H1 (cell line): Measurements from ENCODE around the gene RAVER2. TPM values are rescaled to one million over a fixed set of nuclear protein-coding genes. Genes with fewer than 3 reads are reported as not detected.

Experiments
- CTCF ChIA-PET: fragments of 300-600 bp; sonication (Branson Sonifier 250); formaldehyde crosslinking; loops from one replicate; lab custom pipeline; 2021; ENCODE audit not compliant: partially characterized antibody; lab: Charles Lee
- POLR2A ChIA-PET: fragments of 300-600 bp; sonication (Branson Sonifier 250); formaldehyde crosslinking; loops from one replicate; lab custom pipeline; 2021; ENCODE audit warnings: inconsistent platforms; ENCODE audit not compliant: partially characterized antibody; lab: Charles Lee
- DNase-seq, 2 experiments: peaks; one replicate each; pipeline versions ENCODE4 v3.0.0 to v3.0.0-alpha.2; 2010 to 2022; ENCODE audit warnings: low spot score in 2 of 2, low read depth in 1 of 2, mixed read lengths in 1 of 2
- FAIRE-seq: peaks from 2 replicates; lab custom pipeline; 2011; peaks lifted over from hg19 to GRCh38; lab: Jason Lieb, UNC
- H2AFZ ChIP-seq: 2 replicates; pipeline ENCODE4 v1.8.1; 2012; ENCODE audit warnings: low read length, inconsistent platforms
- H2AK5ac ChIP-seq: 2 replicates; pipeline ENCODE4 v1.6.1; 2013; ENCODE audit warnings: low read depth, low read length
- H2BK120ac ChIP-seq: replicated peaks from 2 replicates; pipeline ENCODE3; 2013; ENCODE audit warnings: low read depth, low read length, inconsistent platforms
- H2BK12ac ChIP-seq: 2 replicates; pipeline ENCODE4 v1.6.1; 2013; ENCODE audit warnings: low read depth, low read length
- H2BK15ac ChIP-seq: 2 replicates; pipeline ENCODE4 v1.6.1; 2013; ENCODE audit warnings: low read length
- H2BK20ac ChIP-seq: 2 replicates; pipeline ENCODE4 v1.6.1; 2013; ENCODE audit warnings: low read length
- H2BK5ac ChIP-seq: 2 replicates; pipeline ENCODE4 v1.6.1; 2013; ENCODE audit warnings: low read depth, low read length
- H3K14ac ChIP-seq: 2 replicates; pipeline ENCODE4 v1.6.1; 2013; ENCODE audit warnings: inconsistent platforms; ENCODE audit not compliant: insufficient read length
- H3K18ac ChIP-seq: 2 replicates; pipeline ENCODE4 v1.6.1; 2013; ENCODE audit warnings: low read length; ENCODE audit errors: extremely low read depth
- H3K23ac ChIP-seq: 2 replicates; pipeline ENCODE4 v1.6.1; 2013; ENCODE audit warnings: inconsistent platforms; ENCODE audit not compliant: insufficient read length
- H3K23me2 ChIP-seq: 2 replicates; pipeline ENCODE4 v1.6.1; 2013; ENCODE audit warnings: low read depth, low read length
- H3K27ac ChIP-seq: 2 replicates; pipeline ENCODE4 v1.6.1; 2011; ENCODE audit warnings: low read depth, low read length, inconsistent platforms
- H3K27me3 ChIP-seq, 4 experiments: replicated peaks in 1 of 4; 1 replicate in 1 of 4; 2 replicates in 3 of 4; pipeline versions ENCODE4 v1.6.1 to v1.8.1; 2011 to 2013; ENCODE audit warnings: low read length in 3 of 4, mild to moderate bottlenecking in 3 of 4, inconsistent platforms in 2 of 4, mixed read lengths in 2 of 4, moderate library complexity in 1 of 4; ENCODE audit not compliant: control insufficient read depth in 3 of 4, insufficient read depth in 3 of 4; ENCODE audit errors: extremely low read depth in 1 of 4
- H3K36me3 ChIP-seq, 4 experiments: 2 replicates each; pipeline versions ENCODE4 v1.6.1 to v1.8.1; 2011 to 2013; ENCODE audit warnings: mild to moderate bottlenecking in 4 of 4, low read length in 3 of 4, moderate library complexity in 2 of 4, control low read depth in 1 of 4, inconsistent platforms in 1 of 4; ENCODE audit not compliant: insufficient read depth in 4 of 4, control insufficient read depth in 2 of 4
- H3K4ac ChIP-seq: replicated peaks from 2 replicates; pipeline ENCODE3; 2013; ENCODE audit warnings: low read length, low read depth, mixed read lengths, inconsistent platforms; ENCODE audit not compliant: insufficient read length
- H3K4me1 ChIP-seq, 4 experiments: replicated peaks in 1 of 4; 1 replicate in 1 of 4; 2 replicates in 3 of 4; pipeline versions ENCODE4 v1.6.1 to v1.8.1; 2011 to 2013; ENCODE audit warnings: low read length in 3 of 4, inconsistent platforms in 2 of 4, mixed read lengths in 1 of 4; ENCODE audit not compliant: insufficient read depth in 4 of 4, control insufficient read depth in 3 of 4
- H3K4me2 ChIP-seq, 2 experiments: 2 replicates each; pipeline versions ENCODE4 v1.6.1 to v1.8.1; 2011 to 2013; ENCODE audit warnings: low read depth in 2 of 2, low read length in 2 of 2, control low read depth in 1 of 2, inconsistent platforms in 1 of 2, mild to moderate bottlenecking in 1 of 2; ENCODE audit not compliant: insufficient read depth in 1 of 2
- H3K4me3 ChIP-seq, 4 experiments: fragments of 200-600, 300-600 bp in 1 of 4; sonication (generic), shearing (Covaris generic), sonication (Bioruptor Twin) in 1 of 4; 2 replicates each; pipeline versions ENCODE4 v1.5.1 to v1.8.1; 2011 to 2016; ENCODE audit warnings: low read length in 4 of 4, low read depth in 3 of 4, control low read depth in 2 of 4, inconsistent platforms in 2 of 4, mild to moderate bottlenecking in 2 of 4, mixed read lengths in 1 of 4, moderate library complexity in 1 of 4; ENCODE audit not compliant: insufficient read depth in 2 of 4; ENCODE audit errors: extremely low read depth in 1 of 4
- H3K56ac ChIP-seq: replicated peaks from 2 replicates; pipeline ENCODE3; 2013; ENCODE audit warnings: low read depth, mild to moderate bottlenecking, mixed read lengths, low read length, inconsistent platforms; ENCODE audit not compliant: insufficient read length
- H3K79me1 ChIP-seq: 2 replicates; pipeline ENCODE4 v1.6.1; 2013; ENCODE audit warnings: low read depth, low read length, control low read depth
- H3K79me2 ChIP-seq, 2 experiments: 2 replicates each; pipeline versions ENCODE4 v1.6.1 to v1.8.1; 2012 to 2013; ENCODE audit warnings: low read length in 2 of 2, mild to moderate bottlenecking in 2 of 2, inconsistent platforms in 1 of 2; ENCODE audit not compliant: insufficient read depth in 2 of 2, control insufficient read depth in 1 of 2
- H3K9ac ChIP-seq, 4 experiments: replicated peaks in 1 of 4; 1 replicate in 1 of 4; 2 replicates in 3 of 4; pipeline versions ENCODE4 v1.6.1 to v1.8.1; 2011 to 2013; ENCODE audit warnings: low read depth in 3 of 4, low read length in 3 of 4, control low read depth in 2 of 4, mild to moderate bottlenecking in 2 of 4, moderate library complexity in 2 of 4, inconsistent platforms in 1 of 4; ENCODE audit errors: extremely low read depth in 1 of 4
- H3K9me3 ChIP-seq, 2 experiments: 2 replicates each; pipeline versions ENCODE4 v1.6.1 to v1.8.1; 2012 to 2013; ENCODE audit warnings: mild to moderate bottlenecking in 2 of 2, moderate library complexity in 2 of 2, control low read depth in 1 of 2, inconsistent platforms in 1 of 2, low read depth in 1 of 2, low read length in 1 of 2, mixed read lengths in 1 of 2; ENCODE audit not compliant: insufficient read depth in 2 of 2
- H4K20me1 ChIP-seq, 2 experiments: replicated peaks in 1 of 2; 2 replicates each; pipeline versions ENCODE3 to v1.8.1; 2011 to 2013; ENCODE audit warnings: inconsistent platforms in 2 of 2, low read length in 2 of 2, mild to moderate bottlenecking in 1 of 2; ENCODE audit not compliant: insufficient read depth in 2 of 2, control insufficient read depth in 1 of 2
- H4K5ac ChIP-seq: 2 replicates; pipeline ENCODE4 v1.6.1; 2013; ENCODE audit warnings: low read length, low read depth, mixed read lengths, inconsistent platforms; ENCODE audit not compliant: insufficient read length
- H4K8ac ChIP-seq: 2 replicates; pipeline ENCODE4 v1.8.0; 2013; ENCODE audit warnings: mild to moderate bottlenecking, moderate library complexity, low read length, inconsistent platforms; ENCODE audit not compliant: insufficient read depth; ENCODE audit errors: extremely low read depth
- H4K91ac ChIP-seq: replicated peaks from 2 replicates; pipeline ENCODE3; 2013; ENCODE audit warnings: low read length, mixed read lengths, inconsistent platforms; ENCODE audit not compliant: insufficient read length
- BCL11A ChIP-seq, 2 experiments: IDR thresholded peaks; one replicate each; pipeline ENCODE4 v1.6.1; 2011; ENCODE audit warnings: low read depth in 2 of 2, low read length in 2 of 2, mild to moderate bottlenecking in 2 of 2
- CHD1 ChIP-seq: IDR thresholded peaks from 2 replicates; pipeline ENCODE4 v1.6.1; 2012; ENCODE audit warnings: low read depth, low read length, improper control_type of control experiment
- EP300 ChIP-seq, 2 experiments: IDR thresholded peaks; 1 replicate in 1 of 2; 2 replicates in 1 of 2; pipeline ENCODE4 v1.6.1; 2011 to 2012; ENCODE audit warnings: low read depth in 2 of 2, low read length in 2 of 2, mild to moderate bottlenecking in 2 of 2, borderline replicate concordance in 1 of 2, inconsistent platforms in 1 of 2, moderate library complexity in 1 of 2
- HDAC2 ChIP-seq, 2 experiments: fragments of 300-600 bp in 1 of 2; sonication (generic) in 1 of 2; IDR thresholded peaks; 2 replicates each; pipeline ENCODE4 v1.6.1; 2011 to 2012; ENCODE audit warnings: low read depth in 2 of 2, low read length in 2 of 2, mild to moderate bottlenecking in 2 of 2, moderate library complexity in 2 of 2, borderline replicate concordance in 1 of 2, inconsistent platforms in 1 of 2
- NRF1 ChIP-seq: IDR thresholded peaks from 2 replicates; pipeline ENCODE4 v1.6.1; 2011; ENCODE audit warnings: mild to moderate bottlenecking, low read depth, low read length, improper control_type of control experiment
- RAD21 ChIP-seq, 2 experiments: IDR thresholded peaks in 1 of 2; conservative IDR thresholded peaks in 1 of 2; 2 replicates each; pipeline ENCODE4 v1.6.1; 2011; ENCODE audit warnings: low read depth in 2 of 2, low read length in 2 of 2, improper control_type of control experiment in 1 of 2, inconsistent platforms in 1 of 2, mild to moderate bottlenecking in 1 of 2, moderate library complexity in 1 of 2
- RNF2 ChIP-seq: fragments of 200-900, 300-1000 bp; sonication (generic); IDR thresholded peaks from 2 replicates; pipeline ENCODE4 v1.7.1; 2016; ENCODE audit warnings: borderline replicate concordance, low read depth, mild to moderate bottlenecking, antibody characterized with exemption, low read length; ENCODE audit not compliant: poor library complexity, severe bottlenecking; ENCODE audit errors: missing control alignments
- SIRT6 ChIP-seq: IDR thresholded peaks from one replicate; pipeline ENCODE4 v1.7.1; 2012; ENCODE audit warnings: low read length, inconsistent platforms
- TCF12 ChIP-seq: IDR thresholded peaks from 2 replicates; pipeline ENCODE4 v1.6.1; 2011; ENCODE audit warnings: low read depth, mild to moderate bottlenecking, low read length
- ZNF274 ChIP-seq: IDR thresholded peaks from 2 replicates; pipeline ENCODE4 v1.7.0; 2012; ENCODE audit warnings: low read length, borderline replicate concordance; ENCODE audit errors: extremely low read depth
- WGBS, 2 experiments: shearing (Covaris generic) in 1 of 2; methylation state at CpG; one replicate each; pipeline versions ENCODE4 v1.1.6 to v1.1.7; 2013 to 2015; ENCODE audit warnings: low lambda C conversion rate in 2 of 2, mixed read lengths in 2 of 2, inconsistent platforms in 1 of 2, low coverage in 1 of 2, missing lambda C conversion rate in 1 of 2; ENCODE audit not compliant: insufficient replicate concordance in 2 of 2, insufficient coverage in 1 of 2, insufficient read length in 1 of 2; ENCODE audit errors: extremely low coverage in 1 of 2, missing lambda C conversion rate in 1 of 2; 5-methylcytosine and 5-hydroxymethylcytosine counted together
- polyA plus RNA-seq, 7 experiments: library from polyadenylated mRNA; depleted of rRNA in 3 of 7; stranded (reverse) in 5 of 7; unstranded in 2 of 7; fragments of >200 nt in 5 of 7; fragments of 200-250 nt in 2 of 7; gene quantifications; 1 replicate in 5 of 7; 2 replicates in 1 of 7; 4 replicates in 1 of 7; pipeline versions ENCODE4 v1.2.1 to v1.2.3, GENCODE V29; 2011 to 2013; ENCODE audit warnings: missing spikeins in 2 of 7, mixed read lengths in 2 of 7
- total RNA-seq: library from RNA; stranded (reverse); fragmentation: NEBNext Ultra II Directional; extraction: Animal tissue kit (Norgen Biotek cat#: 25700); gene quantifications from 2 replicates; pipeline ENCODE4 v1.2.1, GENCODE V29; 2021

RAVER2 gene
- total and polyA plus RNA-seq, 2 of the 8 experiments (the other 6 are each of a cell fraction or from before 2014, with no cell fraction given): 10.5 to 19.5 TPM

GRCh38 chr1:64733581-64734286 lies 11.1 kb upstream of the RAVER2 start:
- no peak overlapping the region for H2BK12ac ChIP-seq
- no peak overlapping the region for H3K4me2 ChIP-seq
- no peak for DNase-seq
- no peak overlapping the region for H4K91ac ChIP-seq
- H3K4ac ChIP-seq: no peak overlapping the region
- CTCF ChIA-PET: interaction anchor here (0.6 to 1.4 kb wide), 3 partner anchors 17 to 113 kb away, joined by 3 read pairs; no protein-coding TSS in a partner anchor
- H2BK120ac ChIP-seq: no peak overlapping the region
- H2BK20ac ChIP-seq: peak overlapping the region; percentile 67; the same call in 1 of the 2 replicates
- no peak overlapping the region for H2BK15ac ChIP-seq
- POLR2A ChIA-PET: interaction anchor here (1.3 kb wide), 1 partner anchor 15 kb away, joined by 3 read pairs; no protein-coding TSS in a partner anchor
- no peak overlapping the region for H4K5ac ChIP-seq
- no peak overlapping the region for H3K56ac ChIP-seq
- H3K27ac ChIP-seq: no peak overlapping the region
- no peaks in the 10 kb centered on the region; a peak in 1 of 7 replicates for H3K27me3 ChIP-seq
- H3K18ac ChIP-seq: no peak overlapping the region
- 92% methylated on average over 3 of the region's 3 CpGs; no CpG with 5 or more reads in 1 of the 2 experiments for WGBS, 2 experiments
- H2AFZ ChIP-seq: no peak overlapping the region
- H4K20me1 ChIP-seq: no peaks in the 10 kb centered on the region
- H3K4me3 ChIP-seq: no peak overlapping the region
- H3K36me3 ChIP-seq: no peaks in the 10 kb centered on the region
- TF ChIP-seq HDAC2 (IDR thresholded peaks at IDR 0.05; ENCODE audit: borderline replicate concordance in 1 of 2, low read depth in 2 of 2, low read length in 2 of 2) (no peak), NRF1 (no peak), ZNF274 (no peak), TCF12 (no peak), RAD21 (IDR thresholded peaks at IDR 0.05 in 1 of 2, conservative IDR thresholded peaks at IDR 0.05 in 1 of 2; ENCODE audit: low read depth in 2 of 2, low read length in 2 of 2) (no peak), RNF2 (no peak), BCL11A (IDR thresholded peaks at IDR 0.05; ENCODE audit: low read depth in 2 of 2, low read length in 2 of 2) (no peak), SIRT6 (no peak), EP300 (IDR thresholded peaks at IDR 0.05; ENCODE audit: borderline replicate concordance in 1 of 2, low read depth in 2 of 2, low read length in 2 of 2) (no peak), CHD1 (no peak)
- no peaks in the 10 kb centered on the region for H3K79me1 ChIP-seq
- H3K23me2 ChIP-seq: no peaks in the 10 kb centered on the region
- no peak overlapping the region for H3K23ac ChIP-seq
- no peak for FAIRE-seq
- H3K79me2 ChIP-seq: no peaks in the 10 kb centered on the region
- H2BK5ac ChIP-seq: no peak overlapping the region
- H2AK5ac ChIP-seq: no peak overlapping the region
- no peak overlapping the region for H4K8ac ChIP-seq
- no peak overlapping the region for H3K9ac ChIP-seq
- no peaks in the 10 kb centered on the region for H3K9me3 ChIP-seq
- 0 out of 7 replicates have a peak, but pooled peaks cover 0 to 1% (median 0%) of the 10 kb centered on the region in 4 experiments for H3K4me1 ChIP-seq
- no peak overlapping the region for H3K14ac ChIP-seq
